Hypothalamus (tissue), 51 donors: Measurements from ENCODE around the gene NRXN2.
"Not testable (repeated sequence)": the region's sequence is repeated elsewhere in the genome, so short reads cannot be mapped to it uniquely, and the experiment has no call there.

Source experiments
- DNase-seq, 51 donors: peaks; one replicate each; lab custom pipeline; 2025; lab: John Stamatoyannopoulos, UW

The NRXN2 gene

DNA sequence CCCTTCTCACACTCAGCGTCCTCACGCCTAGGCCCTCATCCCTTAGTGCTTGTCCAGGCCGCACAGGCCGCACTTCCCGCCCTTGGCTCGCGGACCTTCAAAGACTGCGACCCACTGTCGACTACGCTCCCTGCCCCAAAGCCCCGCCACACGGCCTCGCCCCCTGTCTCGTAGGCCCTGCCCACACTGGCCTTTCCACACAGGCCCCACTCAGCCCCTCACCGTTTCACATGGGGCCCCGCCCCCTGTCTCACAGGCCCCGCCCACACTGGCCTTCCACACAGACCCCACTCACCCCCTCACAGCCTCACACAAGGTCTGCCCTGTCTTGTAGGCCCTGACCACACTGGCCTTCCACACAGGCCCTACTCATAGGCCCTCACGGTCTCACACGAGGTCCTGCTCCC lies 11.0 kb downstream of the NRXN2 start:
- DNase-seq = no peak

DNA sequence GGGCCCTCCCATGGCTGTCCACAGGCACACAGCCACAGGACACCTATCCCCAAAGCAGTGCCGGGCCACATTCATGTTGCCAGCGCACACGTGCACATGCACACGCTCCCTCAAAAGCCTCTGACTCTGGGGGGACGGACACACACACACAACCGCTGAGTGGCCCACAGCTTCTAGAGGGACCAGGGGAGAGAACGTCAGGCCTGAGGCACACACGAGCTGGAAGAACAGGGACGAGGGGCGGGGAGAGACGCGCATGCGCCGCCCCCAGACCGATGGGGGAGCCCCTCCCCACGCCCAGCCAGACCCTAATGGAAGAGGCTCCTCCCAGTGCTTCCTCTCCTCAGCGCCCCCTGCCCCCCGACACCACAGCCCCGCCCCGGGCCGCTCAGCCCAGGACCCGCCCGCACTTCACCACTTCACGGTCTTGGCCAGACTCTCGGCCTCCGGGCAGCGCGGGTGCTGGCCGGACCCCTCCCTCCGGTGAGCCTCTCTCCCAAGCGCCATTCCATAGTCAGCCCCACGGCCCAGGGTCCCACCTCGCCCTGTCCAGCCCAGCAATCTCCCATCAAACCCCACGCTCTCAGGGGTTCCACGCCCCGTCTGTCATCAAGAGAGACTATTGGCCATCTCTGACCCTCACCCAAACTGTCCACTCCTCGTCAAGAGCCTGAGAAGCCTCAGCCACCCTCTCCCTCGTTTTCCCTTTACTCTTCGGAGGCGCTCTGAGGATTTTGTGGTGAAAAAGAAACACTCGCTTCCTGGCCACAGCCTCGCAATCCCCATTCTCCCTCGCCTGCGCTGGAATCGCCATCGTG lies 11.7 kb downstream of the NRXN2 start:
- peak in 3 of 51 donors; percentile 14 to 26 (median 20) for DNase-seq

DNA sequence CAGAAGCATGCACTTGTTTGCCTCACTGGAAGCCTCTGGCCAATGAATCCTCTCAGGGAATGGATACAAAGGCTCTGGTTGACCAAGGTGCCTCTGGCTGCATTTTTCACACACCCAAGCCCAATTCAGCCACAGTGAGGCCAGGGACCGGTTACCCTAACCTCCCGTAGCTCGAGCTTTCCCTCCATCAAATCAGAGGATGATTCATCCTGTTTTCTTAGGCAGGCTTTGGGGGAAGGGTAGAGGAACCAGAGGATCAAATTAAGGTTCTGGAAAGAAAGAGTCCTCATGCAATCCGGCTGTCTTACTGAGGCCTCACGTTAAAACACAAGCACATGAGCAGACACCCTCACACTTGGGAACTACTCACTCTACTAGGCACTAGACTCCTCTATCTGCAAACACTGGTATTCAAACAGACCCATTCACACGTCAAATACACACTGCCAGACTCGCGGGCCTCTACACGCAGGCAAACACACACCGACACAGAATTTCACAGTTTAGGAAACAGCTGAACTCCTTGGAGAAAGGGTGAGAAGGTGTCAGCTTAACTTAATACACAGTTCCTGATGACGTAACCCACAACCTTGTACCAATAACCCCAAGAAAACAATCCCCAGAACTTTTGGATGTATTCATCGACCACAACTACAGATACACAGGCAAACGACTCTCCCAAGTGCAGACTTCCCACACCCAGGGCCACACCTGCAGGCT lies 12.4 kb downstream of the NRXN2 start:
- DNase-seq = peak in 1 of 51 donors; percentile 38

DNA sequence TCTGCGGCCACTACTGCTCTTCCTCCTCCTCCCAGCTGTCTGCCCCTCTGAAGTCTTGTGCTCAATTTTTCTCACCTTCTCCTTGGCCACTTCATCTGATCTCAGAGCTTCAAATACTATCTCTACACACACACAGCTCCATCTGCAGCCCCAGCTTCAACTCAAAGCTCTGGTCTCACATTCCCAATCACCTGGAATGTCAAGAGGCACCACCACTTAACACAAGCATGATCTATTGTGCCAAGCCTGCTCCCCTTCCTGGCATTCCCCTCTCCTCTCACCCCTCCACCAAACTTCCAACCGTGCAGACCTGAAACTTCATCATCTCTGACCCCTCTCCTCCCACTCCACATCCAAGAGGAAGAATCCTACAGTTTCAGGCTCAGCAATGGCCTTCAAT lies 17.5 kb downstream of the NRXN2 start:
- no peak for DNase-seq

DNA sequence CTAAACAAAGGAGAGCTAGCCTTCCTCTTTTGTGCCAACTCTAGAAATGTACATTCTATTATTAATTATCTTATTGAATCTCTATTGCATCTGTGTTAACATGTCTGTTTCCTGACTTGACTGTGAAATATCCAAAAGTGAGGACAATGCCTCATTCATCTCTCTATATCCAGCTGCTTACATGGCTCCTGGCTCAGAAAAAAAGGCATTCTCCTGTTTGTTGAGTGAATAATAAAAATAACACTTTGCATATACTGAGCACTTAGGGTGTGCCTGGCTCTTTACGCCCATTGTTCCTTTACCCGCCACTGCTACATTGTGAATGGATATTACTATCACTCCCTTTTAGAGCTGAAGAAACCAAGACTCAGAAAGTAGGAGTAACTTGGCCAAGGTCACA lies 19.9 kb downstream of the NRXN2 start:
- no peak for DNase-seq

DNA sequence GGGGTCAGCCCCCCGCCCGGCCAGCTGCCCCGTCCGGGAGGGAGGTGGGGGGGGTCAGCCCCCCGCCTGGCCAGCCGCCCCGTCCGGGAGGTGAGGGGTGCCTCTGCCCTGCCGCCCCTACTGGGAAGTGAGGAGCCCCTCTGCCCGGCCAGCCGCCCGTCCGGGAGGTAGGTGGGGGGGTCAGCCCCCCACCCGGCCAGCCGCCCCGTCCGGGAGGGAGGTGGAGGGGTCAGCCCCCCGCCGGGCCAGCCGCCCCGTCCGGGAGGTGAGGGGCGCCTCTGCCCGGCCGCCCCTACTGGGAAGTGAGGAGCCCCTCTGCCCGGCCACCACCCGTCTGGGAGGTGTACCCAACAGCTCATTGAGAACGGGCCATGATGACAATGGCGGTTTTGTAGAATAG lies 21.0 kb downstream of the NRXN2 start:
- not testable (repeated sequence) for DNase-seq

DNA sequence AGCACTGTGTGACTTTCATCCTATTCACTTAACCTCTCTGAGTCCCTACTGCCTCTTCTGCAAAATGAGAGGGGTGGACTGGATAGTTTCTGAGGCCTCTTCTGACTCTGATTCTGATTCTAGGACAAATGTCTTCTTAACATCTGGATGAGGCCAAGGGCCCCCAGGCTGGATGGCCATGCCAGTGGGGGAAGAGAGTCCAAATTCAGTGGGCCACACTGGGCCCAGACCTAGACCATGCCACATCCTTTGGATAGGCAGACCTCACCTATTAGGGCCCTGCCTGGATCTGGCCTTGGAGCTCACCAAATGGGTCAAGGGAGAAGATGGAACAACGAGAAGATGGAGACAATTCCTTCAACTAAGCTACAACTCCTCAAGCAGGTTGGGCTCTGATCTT lies 24.6 kb downstream of the NRXN2 start:
- DNase-seq = no peak

DNA sequence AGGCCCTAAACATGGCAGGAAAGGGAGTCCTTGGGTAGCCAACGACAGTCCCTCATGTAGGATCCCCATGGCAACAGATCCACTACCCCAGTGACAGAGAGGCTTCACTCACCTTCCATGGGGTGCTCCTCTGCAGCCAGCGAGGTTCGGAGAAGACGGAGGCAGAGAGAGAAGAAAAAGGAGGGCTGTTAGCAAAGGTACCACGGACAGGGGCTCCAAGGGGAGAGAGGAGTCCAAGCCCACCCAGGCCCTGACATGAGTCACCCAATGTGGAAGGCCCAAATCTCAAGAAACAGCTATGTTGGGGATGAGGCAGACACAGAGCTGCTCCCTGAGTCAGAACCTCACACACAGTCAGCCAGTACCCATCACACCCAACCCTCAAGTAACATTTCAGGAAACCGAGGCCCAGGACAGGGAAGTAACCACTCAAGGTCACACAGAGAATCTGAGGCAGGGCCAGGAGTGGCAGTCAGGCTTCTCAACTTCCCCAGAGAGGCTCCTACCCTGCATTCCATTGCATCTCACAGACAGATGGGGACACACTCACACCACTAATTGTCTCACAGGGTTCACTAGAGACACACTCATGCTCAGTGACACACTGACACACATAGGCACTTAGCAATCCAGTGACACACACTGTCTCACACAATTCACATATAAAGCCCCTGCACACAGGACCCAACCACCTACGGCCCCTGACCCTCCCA lies 25.2 kb downstream of the NRXN2 start:
- no peak for DNase-seq

DNA sequence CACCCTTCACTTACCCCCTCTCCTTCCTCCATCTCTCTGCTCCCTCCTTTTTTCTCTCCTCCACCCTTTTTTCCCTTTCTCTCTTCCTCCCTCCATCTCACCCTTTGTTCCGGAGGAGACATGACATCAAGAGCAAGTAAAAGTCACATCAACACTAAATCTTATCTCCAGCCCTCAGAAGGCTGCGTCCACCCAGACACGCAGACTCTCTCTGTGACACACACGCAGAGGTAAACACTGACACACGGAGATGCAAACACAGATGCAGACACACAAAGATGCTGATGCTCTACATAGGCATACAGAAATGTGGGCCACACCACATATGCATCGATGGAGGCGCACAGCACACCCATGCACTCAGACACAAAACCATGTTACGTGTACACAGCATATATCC lies 27.0 kb downstream of the NRXN2 start:
- DNase-seq = no peak

DNA sequence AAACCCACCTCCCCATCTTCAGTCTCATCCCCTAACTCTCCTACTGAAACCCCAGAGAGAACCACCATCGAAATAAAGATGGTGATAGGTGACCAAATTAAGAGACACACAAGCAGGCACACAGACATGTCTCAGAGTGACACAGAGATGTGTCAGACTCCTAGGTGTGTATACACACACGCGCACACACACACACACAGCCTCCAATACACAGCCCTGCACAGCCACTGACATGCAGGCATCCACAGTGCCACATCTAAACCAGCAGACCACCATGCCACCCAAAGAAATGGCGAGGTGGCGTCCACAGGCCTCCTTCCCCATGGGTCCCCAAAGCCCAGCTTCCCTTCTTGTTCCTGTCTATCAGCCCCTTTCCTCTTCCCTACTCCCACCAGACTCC lies 27.4 kb downstream of the NRXN2 start:
- no peak for DNase-seq

DNA sequence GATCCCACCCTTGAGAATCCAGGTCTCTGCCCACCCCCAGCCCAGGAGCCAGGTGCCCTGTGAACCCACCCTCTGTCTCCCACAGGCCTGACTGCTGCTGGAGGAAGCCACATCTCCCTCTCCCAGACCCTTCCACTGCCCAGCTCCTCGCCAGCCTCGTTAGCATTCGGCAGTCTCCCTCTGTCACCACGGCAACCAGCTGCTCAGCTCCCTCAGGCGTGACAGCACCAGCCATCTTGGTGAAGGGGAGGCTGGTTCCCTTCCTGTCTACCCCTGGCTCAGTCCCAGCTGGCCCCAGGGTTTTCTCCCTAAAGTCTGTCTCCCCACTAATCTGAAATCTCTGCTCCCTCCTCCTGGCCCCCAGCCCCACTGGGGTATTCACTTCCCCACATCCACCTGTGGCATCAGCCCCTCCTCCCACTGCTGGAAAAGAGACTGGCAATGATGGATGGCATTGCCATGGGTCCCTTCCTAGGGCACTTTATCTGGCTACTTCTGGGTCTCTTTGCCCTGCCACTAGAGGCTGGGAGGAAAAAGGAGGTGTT lies 28.1 kb downstream of the NRXN2 start:
- peak in 31 of 51 donors; percentile 17 to 76 (median 51) for DNase-seq

DNA sequence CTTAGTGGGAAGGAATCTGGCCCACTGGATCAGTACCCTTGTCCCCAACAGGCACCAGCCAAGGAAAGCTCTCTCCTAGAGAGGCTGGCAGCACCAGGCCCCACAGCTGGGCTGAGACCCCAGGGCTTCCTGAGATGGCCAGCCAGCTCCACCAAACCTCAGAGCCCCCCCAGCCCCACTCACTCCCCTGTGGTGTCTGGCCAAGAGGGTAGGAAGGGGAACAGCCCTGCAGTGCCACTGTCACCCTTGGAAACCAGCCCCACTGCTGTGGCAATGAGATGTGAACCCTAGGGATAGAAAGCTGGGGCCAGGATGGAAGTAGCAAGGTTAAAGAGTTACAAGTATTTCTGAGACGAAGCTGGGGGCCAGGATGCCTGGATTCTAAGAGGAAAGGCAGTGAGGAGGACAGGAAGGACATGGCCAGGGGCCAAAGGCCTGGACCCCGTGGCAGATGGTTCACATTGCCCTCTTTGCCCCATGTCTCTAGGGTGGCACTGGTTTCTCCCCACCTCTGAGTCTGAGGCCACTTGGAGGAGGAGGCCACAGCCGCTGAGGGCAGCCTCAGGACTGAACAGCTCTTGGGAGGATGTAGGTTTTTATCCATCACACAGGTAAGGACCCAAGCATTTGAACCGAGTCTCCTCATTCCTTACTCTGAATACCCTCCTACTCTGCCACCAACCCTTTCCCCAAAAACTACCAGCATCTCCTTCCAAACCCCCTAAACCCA lies 28.8 kb downstream of the NRXN2 start:
- DNase-seq = no peak

DNA sequence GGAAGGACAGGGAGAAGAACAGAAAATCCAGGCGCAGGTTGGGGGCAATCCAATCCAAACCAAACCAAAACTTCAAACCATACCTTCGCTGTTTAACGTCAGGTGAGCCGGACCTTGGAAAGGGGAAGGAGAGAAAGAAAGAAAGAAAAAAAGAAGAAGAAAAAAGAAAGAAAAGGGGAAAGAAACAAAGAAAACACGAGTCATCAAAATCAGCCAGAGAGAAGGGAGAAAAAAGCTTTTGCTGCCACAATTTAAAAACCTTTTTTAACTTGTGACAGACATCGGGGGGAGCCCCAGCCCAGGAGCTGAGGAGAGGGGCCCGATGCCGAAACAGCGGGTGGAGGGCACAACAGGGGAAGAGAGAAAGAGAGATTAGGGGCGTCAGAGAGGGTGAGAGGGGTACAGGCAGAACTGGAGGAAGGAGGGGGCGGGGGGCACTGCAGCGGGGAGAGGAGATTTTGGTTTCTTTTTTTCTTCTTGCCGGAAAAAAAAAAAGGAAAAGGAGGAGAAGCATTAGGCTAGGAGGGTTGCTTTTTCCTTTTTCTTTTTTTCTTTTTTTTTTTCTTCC lies 30.1 kb downstream of the NRXN2 start:
- DNase-seq = peak in 1 of 51 donors; percentile 20

DNA sequence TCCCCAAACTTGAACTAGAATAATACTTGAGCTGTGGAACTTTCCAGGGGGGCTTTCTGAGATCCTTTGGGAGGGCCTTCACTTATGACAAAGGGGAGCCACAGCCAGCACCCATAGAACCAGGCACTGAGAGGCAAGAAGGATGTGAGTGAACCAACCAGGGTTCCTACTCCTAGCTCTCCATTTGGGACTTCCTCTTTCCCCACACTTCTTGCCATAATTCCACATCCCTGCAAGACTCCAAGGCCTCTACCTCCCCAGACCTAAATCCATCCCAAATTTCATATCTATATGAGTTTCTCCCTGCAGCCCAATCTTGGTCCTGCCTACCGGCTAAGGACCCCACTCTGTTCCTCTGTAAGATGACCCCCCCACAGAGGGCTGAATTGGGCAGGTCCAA lies 31.5 kb downstream of the NRXN2 start:
- DNase-seq = no peak

DNA sequence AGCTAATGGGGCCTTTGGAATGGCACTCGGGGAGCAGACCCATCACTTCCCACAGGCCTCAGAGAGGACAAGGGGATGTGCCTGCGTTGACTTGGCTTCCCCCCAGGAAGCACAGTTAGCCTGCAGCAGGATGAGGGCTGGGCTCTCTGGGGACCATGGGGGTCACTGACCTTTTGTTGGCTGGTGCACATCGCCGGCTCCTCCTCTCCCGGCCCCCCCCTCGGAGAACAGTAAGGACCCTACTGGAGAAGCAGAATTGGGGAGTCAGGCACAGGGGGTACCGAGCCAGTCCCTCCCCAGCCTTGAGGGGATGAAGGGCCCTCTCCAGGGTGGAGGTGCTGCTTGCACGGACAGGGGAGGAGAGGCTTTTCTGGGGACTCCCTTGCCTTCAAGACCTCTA lies 32.8 kb downstream of the NRXN2 start:
- DNase-seq = no peak

DNA sequence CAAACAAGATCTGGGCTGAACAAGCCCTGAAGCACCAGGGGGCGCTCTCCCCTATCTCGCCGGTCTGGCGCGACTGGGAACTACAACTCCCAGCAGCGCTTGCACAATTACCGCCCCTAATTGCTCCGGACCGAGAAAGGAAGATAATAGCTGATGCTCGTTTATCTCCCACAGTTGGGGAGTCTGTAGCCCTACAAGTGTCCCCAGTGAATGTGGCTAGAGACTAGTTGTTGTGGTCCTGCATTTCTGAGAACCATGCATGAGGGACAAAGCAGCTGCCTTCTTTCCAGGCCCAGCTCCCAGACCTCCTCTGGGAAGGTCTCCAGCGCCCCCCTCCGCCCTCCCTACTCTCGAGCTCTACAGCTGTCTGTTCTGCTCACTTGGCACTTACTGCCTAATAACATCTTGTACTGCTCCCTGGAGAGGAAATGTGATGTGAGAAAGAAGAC lies 34.4 kb downstream of the NRXN2 start:
- peak; percentile 55 to 98 (median 89) for DNase-seq

DNA sequence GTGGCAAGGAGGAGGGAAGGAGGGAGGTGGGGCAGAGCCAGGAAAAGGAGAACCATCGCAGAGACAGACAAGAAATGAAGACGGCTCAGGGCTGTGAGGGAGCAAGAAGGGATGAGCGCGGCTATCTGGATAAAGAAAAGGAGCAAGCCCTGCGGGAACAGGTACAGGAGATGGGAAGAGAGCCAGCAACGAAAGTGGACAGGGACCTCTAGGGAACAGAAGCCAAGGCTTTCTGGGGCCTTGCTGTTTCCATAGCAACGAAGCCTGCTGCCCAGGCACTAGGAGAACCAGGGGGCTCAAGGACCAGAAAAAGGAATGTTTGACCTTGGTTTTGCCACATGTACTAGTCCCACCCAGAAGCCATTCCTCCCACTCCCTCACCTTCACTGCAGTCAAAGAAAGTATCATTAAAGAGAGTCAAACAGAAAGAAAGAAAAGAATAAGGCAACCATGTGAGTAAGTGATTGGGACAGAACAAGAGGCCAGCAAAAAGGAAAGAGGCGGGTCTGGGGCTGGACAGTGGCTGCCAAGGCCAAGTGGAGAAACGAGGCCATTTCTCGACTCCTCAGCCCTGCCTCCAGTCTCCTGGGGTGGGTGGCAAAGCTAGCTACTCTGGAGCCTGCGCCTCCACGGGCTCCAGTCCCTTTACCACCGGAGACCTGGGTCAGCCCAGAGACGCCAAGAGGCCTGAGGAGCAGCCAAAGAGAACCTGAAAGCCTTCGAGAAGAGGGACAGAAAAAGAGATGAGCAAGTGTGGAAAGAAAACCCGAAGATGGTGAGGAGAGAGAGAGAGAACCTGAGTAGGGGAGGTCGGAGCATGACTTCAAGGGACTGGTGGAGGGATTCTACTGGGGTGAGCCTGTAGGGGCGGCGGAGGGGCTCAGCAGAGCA lies 35.1 kb downstream of the NRXN2 start:
- DNase-seq = peak in 26 of 51 donors; percentile 27 to 81 (median 59)

DNA sequence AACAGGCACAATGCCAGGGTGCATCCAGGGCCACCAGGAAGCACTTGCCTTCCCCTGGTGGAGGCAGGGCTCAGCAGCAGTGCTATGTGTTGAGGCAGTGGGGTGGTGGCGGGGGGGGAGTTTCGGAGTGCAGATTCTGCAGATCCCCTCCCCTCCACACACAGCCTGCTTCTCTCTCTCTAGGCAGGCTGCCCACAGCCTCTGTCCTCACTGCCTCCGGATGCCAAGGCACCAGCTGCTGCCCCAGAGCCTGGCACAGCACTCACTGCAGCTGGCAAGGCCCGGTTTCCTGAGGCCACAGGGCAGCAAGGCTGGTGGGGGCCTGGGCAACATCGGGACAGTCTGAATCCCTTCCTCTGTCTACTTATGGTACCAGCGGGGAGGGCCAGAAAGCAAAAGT lies 35.8 kb downstream of the NRXN2 start:
- peak; percentile 35 to 99 (median 92) for DNase-seq
